ENCODE data around the gene GNAT1. TPM values are rescaled to one million over a fixed set of nuclear protein-coding genes. Genes with fewer than 3 reads are reported as not detected.

The GNAT1 gene
- not detected for polyA plus RNA-seq (2012; ENCODE audit: insufficient read length, low read depth)

- TF ChIP-seq POLR2AphosphoS5 (IDR thresholded peaks at IDR 0.05; ENCODE audit: low read depth, low read length), result no peak
- no peak for TF ChIP-seq SIN3A (IDR thresholded peaks at IDR 0.05; ENCODE audit: borderline replicate concordance, insufficient read depth, low read length)
- TF ChIP-seq, protein P1, sequence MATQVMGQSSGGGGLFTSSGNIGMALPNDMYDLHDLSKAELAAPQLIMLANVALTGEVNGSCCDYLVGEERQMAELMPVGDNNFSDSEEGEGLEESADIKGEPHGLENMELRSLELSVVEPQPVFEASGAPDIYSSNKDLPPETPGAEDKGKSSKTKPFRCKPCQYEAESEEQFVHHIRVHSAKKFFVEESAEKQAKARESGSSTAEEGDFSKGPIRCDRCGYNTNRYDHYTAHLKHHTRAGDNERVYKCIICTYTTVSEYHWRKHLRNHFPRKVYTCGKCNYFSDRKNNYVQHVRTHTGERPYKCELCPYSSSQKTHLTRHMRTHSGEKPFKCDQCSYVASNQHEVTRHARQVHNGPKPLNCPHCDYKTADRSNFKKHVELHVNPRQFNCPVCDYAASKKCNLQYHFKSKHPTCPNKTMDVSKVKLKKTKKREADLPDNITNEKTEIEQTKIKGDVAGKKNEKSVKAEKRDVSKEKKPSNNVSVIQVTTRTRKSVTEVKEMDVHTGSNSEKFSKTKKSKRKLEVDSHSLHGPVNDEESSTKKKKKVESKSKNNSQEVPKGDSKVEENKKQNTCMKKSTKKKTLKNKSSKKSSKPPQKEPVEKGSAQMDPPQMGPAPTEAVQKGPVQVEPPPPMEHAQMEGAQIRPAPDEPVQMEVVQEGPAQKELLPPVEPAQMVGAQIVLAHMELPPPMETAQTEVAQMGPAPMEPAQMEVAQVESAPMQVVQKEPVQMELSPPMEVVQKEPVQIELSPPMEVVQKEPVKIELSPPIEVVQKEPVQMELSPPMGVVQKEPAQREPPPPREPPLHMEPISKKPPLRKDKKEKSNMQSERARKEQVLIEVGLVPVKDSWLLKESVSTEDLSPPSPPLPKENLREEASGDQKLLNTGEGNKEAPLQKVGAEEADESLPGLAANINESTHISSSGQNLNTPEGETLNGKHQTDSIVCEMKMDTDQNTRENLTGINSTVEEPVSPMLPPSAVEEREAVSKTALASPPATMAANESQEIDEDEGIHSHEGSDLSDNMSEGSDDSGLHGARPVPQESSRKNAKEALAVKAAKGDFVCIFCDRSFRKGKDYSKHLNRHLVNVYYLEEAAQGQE (IDR thresholded peaks at IDR 0.05; ENCODE audit: insufficient read depth in 1 of 2, low read depth in 2 of 2, low read length in 2 of 2), result no peak
- TF ChIP-seq TAF1 (IDR thresholded peaks at IDR 0.05; ENCODE audit: borderline replicate concordance, insufficient read depth, low read length), result no peak
- no peak for TF ChIP-seq FOXP2 (optimal IDR thresholded peaks at IDR 0.05; ENCODE audit: borderline replicate concordance, extremely low read depth, extremely low read length, insufficient read depth)
These were observed at the start of gene GNAT1 for GRCh38 chr3:50190936-50191660. Gene GNAT1 (plus strand): TSS chr3:50191610. CDS start chr3:50191726, 116 bp downstream.

- TF ChIP-seq, protein P1 (IDR thresholded peaks at IDR 0.05; ENCODE audit: insufficient read depth in 1 of 2, low read depth in 2 of 2, low read length in 2 of 2), result no peak
- TF ChIP-seq POLR2AphosphoS5 (IDR thresholded peaks at IDR 0.05; ENCODE audit: low read depth, low read length) (no peak), TAF1 (IDR thresholded peaks at IDR 0.05; ENCODE audit: borderline replicate concordance, insufficient read depth, low read length) (no peak)
These were observed 45.0 kb upstream of the GNAT1 start for GRCh38 chr3:50146316-50146901.

GRCh38 chr3:50147016-50147415, 44.4 kb upstream of the GNAT1 start:
- TF ChIP-seq, protein P1 (IDR thresholded peaks at IDR 0.05; ENCODE audit: insufficient read depth in 1 of 2, low read depth in 2 of 2, low read length in 2 of 2), result no peak
- TF ChIP-seq SIN3A (IDR thresholded peaks at IDR 0.05; ENCODE audit: borderline replicate concordance, insufficient read depth, low read length) (no peak), POLR2AphosphoS5 (IDR thresholded peaks at IDR 0.05; ENCODE audit: low read depth, low read length) (no peak), TAF1 (IDR thresholded peaks at IDR 0.05; ENCODE audit: borderline replicate concordance, insufficient read depth, low read length) (no peak), FOXP2 (optimal IDR thresholded peaks at IDR 0.05; ENCODE audit: borderline replicate concordance, extremely low read depth, extremely low read length, insufficient read depth) (no peak)

GRCh38 chr3:50147447-50147846, 44.0 kb upstream of the GNAT1 start:
- TF ChIP-seq, protein P1 (IDR thresholded peaks at IDR 0.05; ENCODE audit: insufficient read depth in 1 of 2, low read depth in 2 of 2, low read length in 2 of 2), result no peak
- no peak for TF ChIP-seq SIN3A (IDR thresholded peaks at IDR 0.05; ENCODE audit: borderline replicate concordance, insufficient read depth, low read length)
- TF ChIP-seq TAF1 (IDR thresholded peaks at IDR 0.05; ENCODE audit: borderline replicate concordance, insufficient read depth, low read length), result no peak
- no peak for TF ChIP-seq POLR2AphosphoS5 (IDR thresholded peaks at IDR 0.05; ENCODE audit: low read depth, low read length)
- TF ChIP-seq FOXP2 (optimal IDR thresholded peaks at IDR 0.05; ENCODE audit: borderline replicate concordance, extremely low read depth, extremely low read length, insufficient read depth), result no peak
